GM23338 (cell line): ENCODE data around the gene ITIH5. TPM values are rescaled to one million over a fixed set of nuclear protein-coding genes. Genes with fewer than 3 reads are reported as not detected.

Experiments
- ATAC-seq: fragments of 200-7000 bp; cut with Tn5 transposase; 3 replicates; pipeline ENCODE4 v1.9.1; 2020
- DNase-seq: peaks from one replicate; pipeline ENCODE4 v3.0.0-alpha.2; 2015; ENCODE audit warnings: low spot score
- H2AFZ ChIP-seq: fragments of 200-600 bp; sonication (generic); 2 replicates; pipeline ENCODE4 v1.8.0; 2016; ENCODE audit warnings: antibody characterized with exemption, mild to moderate bottlenecking, moderate library complexity
- H3F3A ChIP-seq: fragments of 200-600 bp; sonication (generic); replicated peaks from 2 replicates; pipeline ENCODE4 v1.8.0; 2017; ENCODE audit warnings: antibody characterized with exemption, mixed run types, low read depth
- H3K27ac ChIP-seq: fragments of 200-600 bp; sonication (generic); 2 replicates; pipeline ENCODE4 v1.6.1; 2016; ENCODE audit warnings: low read depth
- H3K27me3 ChIP-seq: fragments of 200-600 bp; sonication (generic); 2 replicates; pipeline ENCODE4 v1.8.0; 2016; ENCODE audit warnings: mild to moderate bottlenecking, mixed run types, moderate library complexity; ENCODE audit not compliant: insufficient read depth
- H3K36me3 ChIP-seq: fragments of 200-600 bp; sonication (generic); 2 replicates; pipeline ENCODE4 v1.8.0; 2016; ENCODE audit warnings: mild to moderate bottlenecking; ENCODE audit not compliant: insufficient read depth
- H3K4me1 ChIP-seq: fragments of 200-600 bp; sonication (generic); 2 replicates; pipeline ENCODE4 v1.8.0; 2016; ENCODE audit warnings: mild to moderate bottlenecking, moderate library complexity; ENCODE audit not compliant: insufficient read depth
- H3K4me2 ChIP-seq: fragments of 200-600 bp; sonication (generic); 2 replicates; pipeline ENCODE4 v1.7.1; 2017; ENCODE audit warnings: mixed run types
- H3K4me3 ChIP-seq: fragments of 200-600 bp; sonication (generic); 2 replicates; pipeline ENCODE4 v1.6.1; 2016; ENCODE audit warnings: mixed run types
- H3K79me2 ChIP-seq: fragments of 200-600 bp; sonication (generic); replicated peaks from 2 replicates; pipeline ENCODE4 v1.8.0; 2017; ENCODE audit warnings: mild to moderate bottlenecking; ENCODE audit not compliant: insufficient read depth
- H3K9me2 ChIP-seq: fragments of 200-600 bp; sonication (generic); 2 replicates; pipeline ENCODE4 v1.8.0; 2017; ENCODE audit not compliant: insufficient read depth
- H4K20me1 ChIP-seq: fragments of 200-600 bp; sonication (generic); replicated peaks from 2 replicates; pipeline ENCODE4 v1.8.0; 2017; ENCODE audit warnings: mild to moderate bottlenecking; ENCODE audit not compliant: insufficient read depth
- H3K27ac Mint-ChIP-seq: 2 replicates; pipeline ENCODE4 v1.8.0; 2020; ENCODE audit warnings: inconsistent platforms, mild to moderate bottlenecking, moderate library complexity, mixed read lengths
- H3K27me3 Mint-ChIP-seq: 3 replicates; pipeline ENCODE4 v1.8.0; 2022; ENCODE audit warnings: low read depth, mild to moderate bottlenecking, moderate library complexity, mixed read lengths, inconsistent platforms; ENCODE audit not compliant: insufficient read depth, poor library complexity
- H3K36me3 Mint-ChIP-seq: 3 replicates; pipeline ENCODE4 v1.8.0; 2021; ENCODE audit warnings: low read depth, mild to moderate bottlenecking, inconsistent platforms, moderate library complexity, mixed read lengths
- H3K4me1 Mint-ChIP-seq: 3 replicates; pipeline ENCODE4 v1.8.0; 2020; ENCODE audit warnings: mild to moderate bottlenecking, inconsistent platforms, mixed read lengths
- H3K4me3 Mint-ChIP-seq: 3 replicates; pipeline ENCODE4 v1.8.0; 2021; ENCODE audit warnings: moderate library complexity, mild to moderate bottlenecking, inconsistent platforms, mixed read lengths
- H3K9me3 Mint-ChIP-seq: 3 replicates; pipeline ENCODE4 v1.8.0; 2020; ENCODE audit warnings: moderate library complexity, mild to moderate bottlenecking, inconsistent platforms, mixed read lengths
- CTCF ChIP-seq, 2 experiments: fragments of 200-600 bp in 1 of 2; sonication (generic) in 1 of 2; conservative IDR thresholded peaks; 2 replicates each; pipeline versions ENCODE4 v1.5.1 to v1.6.1; 2016 to 2017; ENCODE audit warnings: antibody characterized with exemption in 2 of 2, low read depth in 2 of 2, mild to moderate bottlenecking in 2 of 2, moderate library complexity in 1 of 2
- ETS1 ChIP-seq: IDR thresholded peaks from 2 replicates; pipeline ENCODE4 v1.6.1; 2016; ENCODE audit warnings: antibody characterized with exemption
- EZH2 ChIP-seq: fragments of 200-600 bp; sonication (generic); IDR thresholded peaks from one replicate; pipeline ENCODE4 v1.8.0; 2017; ENCODE audit warnings: antibody characterized with exemption, mild to moderate bottlenecking, low read depth; ENCODE audit not compliant: unreplicated experiment
- EZH2phosphoT487 ChIP-seq: fragments of 200-600 bp; sonication (generic); IDR thresholded peaks from one replicate; pipeline ENCODE4 v1.8.1; 2018; ENCODE audit warnings: antibody characterized with exemption; ENCODE audit not compliant: unreplicated experiment
- NANOG ChIP-seq: IDR thresholded peaks from 2 replicates; pipeline ENCODE4 v1.6.1; 2016; ENCODE audit warnings: antibody characterized with exemption, borderline replicate concordance
- POLR2AphosphoS5 ChIP-seq: IDR thresholded peaks from 2 replicates; pipeline ENCODE4 v1.6.1; 2016; ENCODE audit warnings: antibody characterized with exemption, low read depth
- REST ChIP-seq: IDR thresholded peaks from one replicate; pipeline ENCODE4 v1.6.1; 2018; ENCODE audit warnings: antibody characterized with exemption; ENCODE audit not compliant: unreplicated experiment
- STAT1 ChIP-seq: IDR thresholded peaks from one replicate; pipeline ENCODE4 v1.6.1; 2016; ENCODE audit warnings: antibody characterized with exemption; ENCODE audit not compliant: unreplicated experiment
- ZNF114 ChIP-seq: fragments of 250-450 bp; sonication (Bioruptor Pico); IDR thresholded peaks from 2 replicates; pipeline ENCODE4 v1.5.0; 2020; ENCODE audit warnings: mild to moderate bottlenecking, moderate library complexity
- ZNF331 ChIP-seq: fragments of 250-450 bp; sonication (Bioruptor Pico); IDR thresholded peaks from 2 replicates; pipeline ENCODE4 v1.5.0; 2020; ENCODE audit warnings: low read depth, mild to moderate bottlenecking, moderate library complexity
- polyA plus RNA-seq: library from polyadenylated mRNA; unstranded; fragments of >200 nt; fragmentation: Nextera tagmentation; extraction: Ambion mirVana; gene quantifications from 2 replicates; pipeline ENCODE4 v1.2.1, GENCODE V29; 2016
- total RNA-seq: library from RNA; depleted of rRNA; stranded (reverse); fragments of >200 nt; shearing (Covaris generic); gene quantifications from 2 replicates; pipeline ENCODE4 v1.2.3, GENCODE V29; 2014

Gene ITIH5
- total and polyA plus RNA-seq, 2 experiments from 2014 or later: 0.99 to 2.2 TPM

- H3K4me3 Mint-ChIP-seq: no peak overlapping the region
- DNase-seq (peak; percentile 78), ATAC-seq (peak; percentile 98)
- H3K9me3 Mint-ChIP-seq: peaks cover 1% of the 10 kb centered on the region; the same call in 2 of the 3 replicates
- H3K4me2 ChIP-seq: no peak overlapping the region
- H3K4me1 Mint-ChIP-seq: peaks cover 6% of the 10 kb centered on the region; the same call in 2 of the 3 replicates
- no peaks in the 10 kb centered on the region for H4K20me1 ChIP-seq
- H3K27ac ChIP-seq: peak overlapping the region; percentile 70; the same call in 1 of the 2 replicates
- H3K9me2 ChIP-seq: no peaks in the 10 kb centered on the region
- H3K36me3 Mint-ChIP-seq: no peaks in the 10 kb centered on the region
- H3K27me3 ChIP-seq: no peaks in the 10 kb centered on the region
- no peaks in the 10 kb centered on the region for H3K4me1 ChIP-seq
- peaks cover 2% of the 10 kb centered on the region for H3F3A ChIP-seq
- no peaks in the 10 kb centered on the region for H3K36me3 ChIP-seq
- H2AFZ ChIP-seq: no peak overlapping the region
- H3K27ac Mint-ChIP-seq: peak overlapping the region; percentile 83
- no peaks in the 10 kb centered on the region for H3K79me2 ChIP-seq
- TF ChIP-seq EZH2phosphoT487 (no peak), CTCF (conservative IDR thresholded peaks at IDR 0.05; ENCODE audit: low read depth in 2 of 2) (peak; percentile 62 to 89), ETS1 (no peak), STAT1 (no peak), ZNF114 (CRISPR knock-in tag) (no peak), ZNF331 (no peak), NANOG (no peak)
- peaks cover 2% of the 10 kb centered on the region for H3K27me3 Mint-ChIP-seq
- H3K4me3 ChIP-seq: no peak overlapping the region
Observed at GRCh38 chr10:7622969-7623368, 43.8 kb downstream of the ITIH5 start.

GRCh38 chr10:7618461-7618860 is 48.3 kb downstream of the ITIH5 start:
- Histone ChIP-seq H4K20me1 (no peaks in the 10 kb centered on the region), H3K4me2 (no peak overlapping the region), H3K4me1 (no peaks in the 10 kb centered on the region), H3K79me2 (no peaks in the 10 kb centered on the region), H3K4me3 (no peak overlapping the region), H3F3A (no peaks in the 10 kb centered on the region), H3K27ac (no peak overlapping the region), H3K9me2 (no peaks in the 10 kb centered on the region), H2AFZ (no peak overlapping the region), H3K27me3 (no peaks in the 10 kb centered on the region), H3K36me3 (no peaks in the 10 kb centered on the region)
- Mint-ChIP-seq H3K27me3 (no peaks in the 10 kb centered on the region), H3K36me3 (no peaks in the 10 kb centered on the region), H3K4me3 (no peak overlapping the region), H3K4me1 (peaks cover 4% of the 10 kb centered on the region; the same call in 2 of the 3 replicates), H3K9me3 (no peaks in the 10 kb centered on the region), H3K27ac (no peak overlapping the region)
- TF ChIP-seq NANOG (no peak), EZH2 (no peak), REST (no peak), POLR2AphosphoS5 (no peak), ZNF331 (no peak)
- ATAC-seq (no peak), DNase-seq (no peak)
